Upper lobe of left lung (tissue), 6 donors: Measurements from ENCODE around the gene LZTS2. TPM values are rescaled to one million over a fixed set of nuclear protein-coding genes. Genes with fewer than 3 reads are reported as not detected.

Experiments used
- ATAC-seq, 2 donors: fragments of 200-7000 bp; cut with Tn5 transposase; one replicate each; pipeline ENCODE4 v1.9.1; 2022; ENCODE audit warnings: mild to moderate bottlenecking in 2 of 2, moderate library complexity in 2 of 2; ENCODE audit not compliant: low FRiP score in 2 of 2
- DNase-seq, 2 donors: peaks; one replicate each; pipeline ENCODE4 v3.0.0-alpha.2; 2019 to 2020
- H3K27ac ChIP-seq, 4 donors: fragments of 200-600 bp; sonication (generic); one replicate each; pipeline ENCODE4 v1.5.1; 2016 to 2019
- H3K27me3 ChIP-seq, 4 donors: fragments of 200-600 bp; sonication (generic); one replicate each; pipeline ENCODE4 v1.5.1; 2017 to 2019
- H3K36me3 ChIP-seq, 4 donors: fragments of 200-600 bp; sonication (generic); one replicate each; pipeline ENCODE4 v1.5.1; 2016 to 2019
- H3K4me1 ChIP-seq, 4 donors: fragments of 200-600 bp; sonication (generic); one replicate each; pipeline ENCODE4 v1.5.1; 2018 to 2019
- H3K4me3 ChIP-seq, 4 donors: fragments of 200-600 bp; sonication (generic); one replicate each; pipeline ENCODE4 v1.5.1; 2017 to 2019; ENCODE audit warnings: mild to moderate bottlenecking in 2 of 4, moderate library complexity in 1 of 4
- H3K9me3 ChIP-seq, 4 donors: fragments of 200-600 bp; sonication (generic); one replicate each; pipeline ENCODE4 v1.5.1; 2018 to 2019
- EP300 ChIP-seq, 4 donors: sonication (generic); formaldehyde crosslinking; IDR thresholded peaks; one replicate each; pipeline ENCODE4 v1.5.1; 2017; ENCODE audit warnings: antibody characterized with exemption in 4 of 4, control low read depth in 2 of 4
- POLR2A ChIP-seq, 4 donors: fragments of 450-650 bp; IDR thresholded peaks; one replicate each; pipeline ENCODE4 v1.5.1; 2016 to 2017; ENCODE audit warnings: antibody characterized with exemption in 4 of 4, mild to moderate bottlenecking in 2 of 4
- POLR2AphosphoS5 ChIP-seq, 2 donors: sonication (generic); formaldehyde crosslinking; IDR thresholded peaks; one replicate each; pipeline ENCODE4 v1.5.1; 2017; ENCODE audit warnings: antibody characterized with exemption in 2 of 2
- WGBS, 2 donors: methylation state at CpG; one replicate each; pipeline ENCODE4 v1.1.5; 2017 to 2018; 5-methylcytosine and 5-hydroxymethylcytosine counted together
- total RNA-seq, 6 donors: library from RNA; depleted of rRNA in 4 of 6; stranded (reverse); fragments of >200 nt in 4 of 6; gene quantifications; one replicate each; pipeline versions ENCODE4 v1.1.0 to v1.2.1, GENCODE V29; 2016 to 2021
- TF ChIP-seq, protein P1 (sequence below), 6 experiments: fragments of 450-650 bp in 4 of 6; fragments of 200-600 bp in 2 of 6; sonication (generic) in 2 of 6; IDR thresholded peaks; one replicate each; pipeline ENCODE4 v1.5.1; 2016 to 2019; ENCODE audit warnings: antibody characterized with exemption in 6 of 6
- donor health status: DM: no; HTN: no; CAD: no; lungs with moderate emphysema.
- donor health status: DM: no; HTN: yes; CAD: no; lungs with severe emphysema.

Gene LZTS2
- total RNA-seq, 6 donors from 2014 or later, result 42.5 to 105 (median 60.1) TPM

DNA sequence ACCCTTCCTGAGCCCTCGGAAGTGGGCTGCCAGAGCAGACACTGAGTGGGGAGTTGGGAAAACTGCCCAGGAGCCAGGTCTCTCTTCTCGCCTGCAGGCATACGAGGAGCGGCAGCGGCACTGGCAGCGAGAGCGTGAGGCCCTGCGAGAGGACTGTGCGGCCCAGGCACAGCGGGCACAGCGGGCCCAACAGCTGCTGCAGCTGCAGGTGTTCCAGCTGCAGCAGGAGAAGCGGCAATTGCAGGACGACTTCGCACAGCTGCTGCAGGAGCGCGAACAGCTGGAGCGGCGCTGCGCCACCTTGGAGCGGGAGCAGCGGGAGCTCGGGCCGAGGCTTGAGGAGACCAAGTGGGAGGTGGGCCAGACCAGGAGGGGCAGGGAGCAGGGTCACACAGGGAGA, 5.8 kb downstream of the LZTS2 start:
- 74 to 75% methylated on average over 21 to 23 of the region's 23 CpGs for WGBS, 2 donors
- peak in 1 of 2 donors; percentile 81 for DNase-seq
- no peaks in the 10 kb centered on the region for H3K9me3 ChIP-seq
- no peaks in the 10 kb centered on the region for H3K27me3 ChIP-seq
- H3K4me1 ChIP-seq, result peaks cover 35 to 58% (median 39%) of the 10 kb centered on the region in 4 donors
- ATAC-seq, result no peak
- peaks cover 8 to 52% (median 27%) of the 10 kb centered on the region in 4 donors for H3K36me3 ChIP-seq
- TF ChIP-seq POLR2A (IDR thresholded peaks at IDR 0.05) (no peak), POLR2AphosphoS5 (IDR thresholded peaks at IDR 0.05) (peak in 1 of 2 donors; percentile 18), EP300 (IDR thresholded peaks at IDR 0.05) (no peak)
- TF ChIP-seq, protein P1, sequence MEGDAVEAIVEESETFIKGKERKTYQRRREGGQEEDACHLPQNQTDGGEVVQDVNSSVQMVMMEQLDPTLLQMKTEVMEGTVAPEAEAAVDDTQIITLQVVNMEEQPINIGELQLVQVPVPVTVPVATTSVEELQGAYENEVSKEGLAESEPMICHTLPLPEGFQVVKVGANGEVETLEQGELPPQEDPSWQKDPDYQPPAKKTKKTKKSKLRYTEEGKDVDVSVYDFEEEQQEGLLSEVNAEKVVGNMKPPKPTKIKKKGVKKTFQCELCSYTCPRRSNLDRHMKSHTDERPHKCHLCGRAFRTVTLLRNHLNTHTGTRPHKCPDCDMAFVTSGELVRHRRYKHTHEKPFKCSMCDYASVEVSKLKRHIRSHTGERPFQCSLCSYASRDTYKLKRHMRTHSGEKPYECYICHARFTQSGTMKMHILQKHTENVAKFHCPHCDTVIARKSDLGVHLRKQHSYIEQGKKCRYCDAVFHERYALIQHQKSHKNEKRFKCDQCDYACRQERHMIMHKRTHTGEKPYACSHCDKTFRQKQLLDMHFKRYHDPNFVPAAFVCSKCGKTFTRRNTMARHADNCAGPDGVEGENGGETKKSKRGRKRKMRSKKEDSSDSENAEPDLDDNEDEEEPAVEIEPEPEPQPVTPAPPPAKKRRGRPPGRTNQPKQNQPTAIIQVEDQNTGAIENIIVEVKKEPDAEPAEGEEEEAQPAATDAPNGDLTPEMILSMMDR (IDR thresholded peaks at IDR 0.05), result no peak
- H3K4me3 ChIP-seq, result no peak overlapping the region
- peak overlapping the region in 2 of 4 donors; percentile 64 to 100 for H3K27ac ChIP-seq

DNA sequence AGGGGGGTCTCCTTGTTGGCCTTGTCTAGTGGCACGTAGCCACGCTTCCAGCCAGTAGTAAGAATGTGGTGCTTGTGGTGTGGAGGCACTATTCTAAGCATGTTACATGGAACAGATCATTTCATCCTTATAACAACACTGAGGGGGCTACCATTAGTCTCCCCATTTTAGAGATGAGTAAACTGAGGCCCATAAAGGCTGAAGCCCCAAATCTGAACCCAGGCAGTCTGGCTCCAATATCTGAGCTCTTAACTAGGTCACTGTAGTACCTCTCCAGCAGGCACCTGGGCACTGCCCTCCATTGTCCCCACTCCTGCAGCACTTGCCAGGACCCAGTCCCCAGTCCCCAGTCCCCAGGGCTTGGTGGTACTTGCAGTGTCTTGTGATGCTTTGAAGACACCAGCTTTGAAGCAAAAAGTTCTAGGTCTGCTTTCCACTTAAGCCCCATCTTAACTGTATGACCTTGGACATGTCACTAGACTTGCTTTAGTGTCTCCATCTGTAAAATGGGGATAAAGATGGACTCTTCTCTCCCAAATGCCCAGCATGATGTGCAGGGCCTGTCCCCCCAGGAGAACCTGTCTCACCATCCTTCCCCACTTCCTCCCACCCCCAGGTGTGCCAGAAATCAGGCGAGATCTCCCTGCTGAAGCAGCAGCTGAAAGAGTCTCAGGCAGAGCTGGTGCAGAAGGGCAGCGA, 6.4 kb downstream of the LZTS2 start:
- Histone ChIP-seq H3K27ac (peak overlapping the region in 3 of 4 donors; percentile 2 to 64 (median 15)), H3K27me3 (no peaks in the 10 kb centered on the region), H3K4me3 (no peak overlapping the region), H3K36me3 (peaks cover 8 to 52% (median 27%) of the 10 kb centered on the region in 4 donors), H3K9me3 (no peaks in the 10 kb centered on the region), H3K4me1 (peaks cover 29 to 51% (median 33%) of the 10 kb centered on the region in 4 donors)
- no peak for TF ChIP-seq POLR2AphosphoS5 (IDR thresholded peaks at IDR 0.05)
- TF ChIP-seq, protein P1 (IDR thresholded peaks at IDR 0.05), result no peak
- no peak for TF ChIP-seq EP300 (IDR thresholded peaks at IDR 0.05)
- DNase-seq (no peak), ATAC-seq (no peak)
- WGBS, 2 donors, result 98% methylated on average over 4 of the region's 4 CpGs

DNA sequence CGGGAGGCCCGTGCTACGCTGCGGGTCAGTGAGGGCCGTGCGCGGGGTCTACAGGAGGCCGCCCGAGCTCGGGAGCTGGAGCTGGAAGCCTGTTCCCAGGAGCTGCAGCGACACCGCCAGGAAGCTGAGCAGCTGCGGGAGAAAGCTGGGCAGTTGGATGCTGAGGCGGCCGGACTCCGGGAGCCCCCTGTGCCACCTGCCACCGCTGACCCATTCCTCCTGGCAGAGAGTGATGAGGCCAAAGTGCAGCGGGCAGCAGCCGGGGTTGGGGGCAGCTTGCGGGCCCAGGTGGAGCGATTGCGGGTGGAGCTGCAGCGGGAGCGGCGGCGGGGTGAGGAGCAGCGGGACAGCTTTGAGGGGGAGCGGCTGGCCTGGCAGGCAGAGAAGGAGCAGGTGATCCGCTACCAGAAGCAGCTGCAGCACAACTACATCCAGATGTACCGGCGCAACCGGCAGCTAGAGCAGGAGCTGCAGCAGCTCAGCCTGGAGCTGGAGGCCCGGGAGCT, 7.0 kb downstream of the LZTS2 start:
- ATAC-seq, result no peak
- H3K27me3 ChIP-seq, result no peaks in the 10 kb centered on the region
- H3K9me3 ChIP-seq, result no peaks in the 10 kb centered on the region
- peak in 1 of 2 donors; percentile 77 for DNase-seq
- H3K36me3 ChIP-seq, result peaks cover 8 to 52% (median 27%) of the 10 kb centered on the region in 4 donors
- H3K4me1 ChIP-seq, result peaks cover 24 to 46% (median 30%) of the 10 kb centered on the region in 4 donors
- H3K27ac ChIP-seq, result peak overlapping the region in 2 of 4 donors; percentile 2 to 64
- no peak for TF ChIP-seq POLR2A (IDR thresholded peaks at IDR 0.05)
- TF ChIP-seq EP300 (IDR thresholded peaks at IDR 0.05), result no peak
- no peak for TF ChIP-seq POLR2AphosphoS5 (IDR thresholded peaks at IDR 0.05)
- TF ChIP-seq, protein P1 (IDR thresholded peaks at IDR 0.05), result no peak
- no peak overlapping the region for H3K4me3 ChIP-seq
- WGBS, 2 donors, result 84 to 93% methylated on average over 10 to 32 of the region's 33 CpGs

DNA sequence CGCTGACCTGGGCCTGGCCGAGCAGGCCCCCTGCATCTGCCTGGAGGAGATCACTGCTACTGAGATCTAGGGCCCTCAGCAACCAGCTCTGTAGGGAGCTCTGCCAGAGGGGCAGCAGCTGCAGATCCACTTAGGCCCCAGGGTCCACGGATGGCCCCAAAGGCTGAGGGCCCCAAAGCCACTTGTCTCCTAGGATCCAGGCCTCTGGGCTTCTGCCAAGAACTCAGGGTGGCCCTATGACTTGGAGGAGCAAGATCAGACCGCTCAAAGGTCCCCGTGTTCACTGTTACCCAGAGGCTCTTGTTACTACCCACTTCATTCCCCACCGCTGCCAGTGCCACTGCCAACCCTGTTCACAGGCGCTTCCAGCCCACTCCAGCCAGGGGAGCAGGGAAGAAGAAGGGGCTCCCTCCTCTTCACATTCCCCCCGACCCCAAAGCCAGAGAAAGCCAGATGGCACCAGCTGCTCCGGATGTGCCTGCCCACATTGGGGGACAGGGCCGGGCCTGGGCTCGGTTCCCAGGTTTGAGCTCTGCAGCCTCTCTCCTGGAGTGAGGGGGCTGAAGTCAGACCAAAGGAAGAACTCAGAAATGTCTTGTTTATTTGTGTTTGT, 7.6 kb downstream of the LZTS2 start:
- no peak for DNase-seq
- Histone ChIP-seq H3K4me1 (peaks cover 23 to 46% (median 27%) of the 10 kb centered on the region in 4 donors), H3K4me3 (no peak overlapping the region), H3K27ac (peak overlapping the region in 3 of 4 donors; percentile 2 to 64 (median 61)), H3K9me3 (no peaks in the 10 kb centered on the region), H3K36me3 (peaks cover 8 to 52% (median 27%) of the 10 kb centered on the region in 4 donors), H3K27me3 (no peaks in the 10 kb centered on the region)
- WGBS, 2 donors, result 63% methylated on average over 4 to 10 of the region's 11 CpGs
- no peak for TF ChIP-seq EP300 (IDR thresholded peaks at IDR 0.05)
- TF ChIP-seq, protein P1 (IDR thresholded peaks at IDR 0.05), result no peak
- no peak for TF ChIP-seq POLR2A (IDR thresholded peaks at IDR 0.05)
- no peak for TF ChIP-seq POLR2AphosphoS5 (IDR thresholded peaks at IDR 0.05)
- no peak for ATAC-seq
